DOHH2 (cell line): ENCODE results near the gene SGCE.

Experiments
- CTCF ChIP-seq: fragments of 200-600 bp; sonication (generic); IDR thresholded peaks from one replicate; pipeline ENCODE4 v1.5.1; 2014; ENCODE audit warnings: antibody characterized with exemption, mild to moderate bottlenecking, low read depth, low read length; ENCODE audit not compliant: poor library complexity, severe bottlenecking
- EZH2phosphoT487 ChIP-seq: fragments of 200-600 bp; sonication (generic); IDR thresholded peaks from 2 replicates; pipeline ENCODE4 v1.6.1; 2017; ENCODE audit warnings: borderline replicate concordance, mild to moderate bottlenecking, antibody characterized with exemption, low read length, moderate library complexity, mixed read lengths

- TF ChIP-seq CTCF (no peak), EZH2phosphoT487 (peak; percentile 49; the same call in 1 of the 2 replicates)
Measured at GRCh38 chr7:94655126-94655847, 646 bp downstream of the SGCE start.
